Keratinocyte (primary cell): ENCODE measurements around the gene TFIP11.

Source experiments
- CTCF ChIP-seq, 3 experiments: IDR thresholded peaks in 1 of 3; conservative IDR thresholded peaks in 1 of 3; optimal IDR thresholded peaks in 1 of 3; 2 replicates in 2 of 3; 3 replicates in 1 of 3; pipeline versions ENCODE3 to v1.5.1; 2011; ENCODE audit warnings: low read length in 3 of 3, mild to moderate bottlenecking in 3 of 3, moderate library complexity in 2 of 3, control low read depth in 1 of 3, inconsistent platforms in 1 of 3; ENCODE audit not compliant: insufficient read depth in 2 of 3; ENCODE audit errors: extremely low read depth in 1 of 3
- EZH2 ChIP-seq: IDR thresholded peaks from one replicate; pipeline ENCODE4 v1.6.1; 2012; ENCODE audit warnings: inconsistent platforms, mild to moderate bottlenecking, low read length, moderate library complexity

GRCh38 chr22:26462051-26462450 lies 50.2 kb downstream of the TFIP11 start:
- no peak for TF ChIP-seq CTCF (optimal IDR thresholded peaks at IDR 0.05 in 1 of 3, IDR thresholded peaks at IDR 0.05 in 1 of 3, conservative IDR thresholded peaks at IDR 0.05 in 1 of 3; ENCODE audit: extremely low read depth in 1 of 3, insufficient read depth in 2 of 3, low read length in 3 of 3)
- TF ChIP-seq EZH2 = no peak
